C4-2B (cell line): ENCODE measurements around the gene WDR36.

ENCODE experiments used
- CTCF ChIP-seq: fragments of 450-650 bp; conservative IDR thresholded peaks from 2 replicates; pipeline ENCODE4 v1.5.1; 2017; ENCODE audit warnings: mild to moderate bottlenecking
- ZFX ChIP-seq: fragments of 450-650 bp; IDR thresholded peaks from 2 replicates; pipeline ENCODE4 v1.6.1; 2017

DNA sequence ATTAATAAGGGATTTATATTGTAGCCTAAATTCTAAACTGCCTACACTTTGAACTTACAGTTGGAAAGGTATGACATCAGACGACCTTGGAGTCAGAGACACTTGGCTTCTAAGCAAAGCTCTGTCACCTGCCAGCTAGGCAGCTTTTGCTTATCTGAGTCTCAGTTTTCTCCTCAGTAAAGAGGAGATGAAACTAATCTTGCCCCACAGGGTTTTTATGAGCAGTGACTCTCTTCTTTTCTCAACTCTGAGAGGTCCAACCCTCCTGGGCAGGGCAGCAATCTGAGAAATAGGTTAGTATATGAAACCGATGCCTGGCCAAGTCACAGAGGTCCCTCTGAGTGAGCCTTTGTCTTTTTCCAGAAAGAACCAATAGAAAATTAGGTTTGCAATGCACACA is 53.9 kb downstream of the WDR36 start:
- TF ChIP-seq CTCF = no peak
- TF ChIP-seq ZFX = no peak
